Activated CD8-positive, alpha-beta memory T cell treated with anti-CD3 and anti-CD28 coated beads for 24 hours (primary cell): ENCODE results near the gene MCTP2.
"Not testable (repeated sequence)": the region's sequence is repeated elsewhere in the genome, so short reads cannot be mapped to it uniquely, and the experiment has no call there.

Experiments
- DNase-seq: peaks from one replicate; pipeline ENCODE4 v3.0.0-alpha.2; 2020

MCTP2 gene

DNA sequence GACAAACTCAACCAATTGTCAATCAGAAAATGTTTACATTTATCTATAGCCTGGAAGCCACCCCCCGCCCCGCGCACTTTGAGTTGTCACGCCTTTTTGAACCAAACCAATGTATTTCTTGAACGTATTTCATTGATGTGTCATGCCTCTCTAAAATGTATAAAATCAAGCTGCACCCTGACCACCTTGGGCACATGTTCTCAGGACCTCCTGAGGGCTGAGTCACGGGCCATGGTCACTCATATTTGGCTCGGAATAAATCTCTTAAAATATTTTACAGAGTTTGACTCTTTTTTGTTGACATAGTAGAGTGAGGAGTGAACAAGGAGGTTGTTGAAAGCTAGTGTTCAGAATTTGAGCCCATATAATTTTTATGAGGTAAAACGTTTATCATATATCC lies 6.5 kb downstream of the MCTP2 start:
- no peak for DNase-seq

- DNase-seq = no peak
Observed at GRCh38 chr15:94238539-94239118, 7.3 kb downstream of the MCTP2 start.

- DNase-seq = no peak
Observed at GRCh38 chr15:94239474-94239873, 8.1 kb downstream of the MCTP2 start.

- DNase-seq = no peak
Observed at GRCh38 chr15:94240480-94240879, 9.1 kb downstream of the MCTP2 start.

DNA sequence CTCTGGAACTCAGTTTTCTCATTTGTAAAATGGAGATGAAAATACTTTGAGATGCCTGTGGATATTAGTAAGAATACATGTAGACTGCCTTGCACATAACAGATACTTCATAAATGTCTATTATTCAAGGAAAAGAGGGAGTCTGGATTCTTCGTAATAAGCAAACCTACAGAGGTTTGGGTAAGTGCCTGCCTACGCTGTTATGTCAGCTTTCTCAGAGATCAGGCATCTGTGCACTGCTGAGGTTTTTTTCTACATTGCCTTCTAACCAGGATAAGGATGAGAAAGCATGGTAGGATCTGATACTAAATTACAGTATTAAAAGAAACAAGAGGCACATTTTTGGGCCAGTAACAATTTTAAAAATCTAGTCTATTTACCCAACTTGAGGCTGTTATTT lies 10.9 kb downstream of the MCTP2 start:
- no peak for DNase-seq

- not testable (repeated sequence) for DNase-seq
Observed at GRCh38 chr15:94243003-94243402, 11.6 kb downstream of the MCTP2 start.

GRCh38 chr15:94243418-94243817 lies 12.1 kb downstream of the MCTP2 start:
- DNase-seq = no peak

- DNase-seq = no peak
Observed at GRCh38 chr15:94246016-94246415, 14.7 kb downstream of the MCTP2 start.

DNA sequence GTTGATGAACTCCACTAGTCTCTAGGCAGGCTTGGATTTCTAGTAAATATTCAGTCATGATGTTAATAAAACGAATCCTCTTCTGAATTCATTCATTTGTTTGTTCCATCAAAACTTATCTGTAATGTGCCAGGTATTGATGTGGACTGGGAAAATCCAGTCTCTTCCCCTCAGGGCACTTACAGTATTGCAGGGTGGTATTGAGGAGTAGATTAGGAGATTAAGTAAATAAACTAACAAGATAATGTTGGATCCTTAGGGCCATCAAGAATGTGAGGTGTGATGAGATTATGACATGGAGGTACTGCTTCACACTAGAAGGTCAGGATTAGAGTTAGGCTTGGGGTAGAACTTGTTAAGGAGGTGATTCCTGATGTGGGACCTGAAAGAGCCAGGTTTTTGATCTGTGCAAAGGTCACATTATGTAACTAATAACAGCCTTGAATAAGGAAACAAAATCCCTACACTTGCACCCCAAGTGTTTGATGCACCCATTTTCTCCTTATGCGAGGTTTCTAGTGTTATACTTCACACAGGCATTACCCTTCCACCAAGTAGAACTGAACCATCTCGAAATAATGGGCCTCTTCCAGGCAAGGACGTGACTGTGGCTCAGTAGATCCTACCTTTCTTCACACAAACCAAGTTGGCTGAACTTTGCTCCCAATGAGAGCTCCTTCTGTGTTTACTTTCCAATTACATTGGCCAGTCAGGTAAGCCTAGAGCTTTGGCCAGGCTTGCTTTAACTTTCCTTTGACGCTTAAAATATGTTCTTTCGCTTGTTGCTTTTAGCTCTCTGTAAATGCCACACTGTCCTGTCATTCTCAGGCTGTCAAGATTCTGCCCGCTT lies 16.7 kb downstream of the MCTP2 start:
- DNase-seq = no peak

- no peak for DNase-seq
Observed at GRCh38 chr15:94250801-94251200, 19.4 kb downstream of the MCTP2 start.

DNA sequence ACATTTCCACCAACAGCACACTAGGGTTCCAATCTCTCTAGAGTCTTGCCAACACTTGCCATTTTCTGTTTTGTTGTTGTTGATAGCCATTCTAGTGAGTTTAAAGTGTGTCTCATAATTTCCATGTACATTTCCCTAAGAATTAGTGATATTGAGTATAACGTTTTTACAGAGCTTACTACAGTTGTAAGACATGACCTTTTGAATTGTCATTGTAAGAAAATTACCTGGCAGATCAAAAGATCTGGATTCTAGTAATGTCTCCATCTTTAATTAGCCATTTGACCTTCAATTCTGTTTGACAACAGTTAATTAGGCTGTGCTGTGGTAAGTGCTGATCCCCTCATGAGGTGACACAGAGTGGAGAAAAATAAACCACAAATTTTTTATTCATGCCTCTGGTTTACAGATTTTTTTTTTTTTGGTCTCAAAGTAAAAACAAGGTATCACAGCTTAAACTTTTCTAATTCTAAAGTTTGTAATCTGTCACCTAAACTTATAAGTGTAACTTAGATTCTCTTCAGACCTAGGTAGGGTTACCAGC lies 20.9 kb downstream of the MCTP2 start:
- DNase-seq = no peak

GRCh38 chr15:94252906-94253491 lies 21.6 kb downstream of the MCTP2 start:
- DNase-seq = no peak

DNA sequence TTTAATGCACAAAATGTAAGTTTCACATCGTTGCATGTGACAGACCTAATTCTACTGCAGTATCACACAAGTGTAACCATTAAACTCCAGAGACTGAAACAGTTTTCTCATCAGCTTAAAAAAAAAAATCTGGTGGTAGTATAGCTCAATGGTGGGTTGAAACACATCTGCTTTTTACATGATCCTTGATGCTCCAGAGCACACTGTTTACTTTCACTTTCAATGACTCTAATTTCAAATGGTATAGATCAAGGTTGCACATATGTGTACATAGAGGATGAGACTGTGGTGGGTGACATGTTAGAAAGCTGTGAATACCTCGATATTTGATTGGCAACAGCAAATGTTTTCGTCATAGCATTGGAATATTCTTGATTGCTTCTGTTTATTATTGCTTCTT lies 22.4 kb downstream of the MCTP2 start:
- no peak for DNase-seq

- no peak for DNase-seq
Observed at GRCh38 chr15:94255540-94255939, 24.2 kb downstream of the MCTP2 start.

DNA sequence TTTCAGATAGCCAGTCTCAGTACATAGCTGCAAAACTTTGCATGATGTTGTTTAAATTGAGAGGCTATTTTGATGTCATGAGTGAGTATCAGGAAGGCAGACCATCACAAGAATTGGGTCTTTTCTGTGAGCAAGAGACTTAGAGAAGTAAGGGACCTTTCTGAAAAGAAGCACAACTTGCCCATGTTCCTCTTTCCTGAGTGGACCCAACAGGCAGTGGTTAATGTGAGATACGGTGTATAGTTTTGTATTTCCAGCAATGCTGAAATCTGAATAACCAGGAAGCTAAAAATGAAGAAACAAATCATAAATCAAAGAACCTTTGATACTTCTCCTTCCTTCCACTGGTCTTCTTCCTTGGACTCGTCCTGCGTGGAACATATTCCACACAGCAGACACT lies 25.1 kb downstream of the MCTP2 start:
- no peak for DNase-seq

- not testable (repeated sequence) for DNase-seq
Observed at GRCh38 chr15:94257776-94258175, 26.4 kb downstream of the MCTP2 start.

DNA sequence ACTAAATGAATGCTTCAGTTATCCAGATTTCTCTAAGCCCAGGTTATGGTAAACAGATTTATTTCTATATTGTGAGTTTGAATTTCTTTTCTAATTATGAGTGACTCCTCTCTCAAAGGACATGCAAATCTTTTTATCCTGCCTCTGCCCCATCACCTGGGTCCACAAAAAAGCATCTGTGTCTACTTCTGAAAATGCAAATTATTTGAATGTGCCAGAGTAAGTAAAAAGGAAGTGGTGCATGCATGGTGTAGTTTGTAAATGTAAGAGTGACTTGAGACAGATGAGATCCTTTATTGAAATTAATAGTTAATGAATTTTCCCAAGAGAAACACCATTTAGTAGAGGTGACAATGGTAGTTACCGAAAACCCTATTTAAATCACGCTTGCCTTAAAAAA lies 26.9 kb downstream of the MCTP2 start:
- DNase-seq = no peak

- no peak for DNase-seq
Observed at GRCh38 chr15:94259121-94259751, 27.9 kb downstream of the MCTP2 start.

- DNase-seq = no peak
Observed at GRCh38 chr15:94259863-94260262, 28.5 kb downstream of the MCTP2 start.

DNA sequence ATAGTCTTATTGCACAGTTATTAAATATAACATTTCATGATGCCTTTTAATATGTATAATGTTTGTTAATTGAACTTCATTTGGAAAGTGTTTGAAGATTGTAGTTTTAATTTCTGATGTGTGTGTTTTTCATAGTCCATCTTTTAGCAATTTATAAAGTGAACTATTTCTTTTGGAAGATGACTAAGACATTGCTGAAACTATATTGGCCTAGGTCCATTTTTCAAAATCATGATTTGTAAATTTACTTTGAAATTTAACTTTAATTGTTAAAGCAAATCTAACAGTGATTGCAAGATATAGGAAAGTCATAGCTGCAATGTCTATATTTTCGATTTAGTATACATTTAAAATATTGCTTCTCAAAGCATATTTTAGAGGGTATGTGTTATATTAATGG lies 30.8 kb downstream of the MCTP2 start:
- no peak for DNase-seq

GRCh38 chr15:94263341-94264273 lies 32.2 kb downstream of the MCTP2 start:
- DNase-seq = no peak

DNA sequence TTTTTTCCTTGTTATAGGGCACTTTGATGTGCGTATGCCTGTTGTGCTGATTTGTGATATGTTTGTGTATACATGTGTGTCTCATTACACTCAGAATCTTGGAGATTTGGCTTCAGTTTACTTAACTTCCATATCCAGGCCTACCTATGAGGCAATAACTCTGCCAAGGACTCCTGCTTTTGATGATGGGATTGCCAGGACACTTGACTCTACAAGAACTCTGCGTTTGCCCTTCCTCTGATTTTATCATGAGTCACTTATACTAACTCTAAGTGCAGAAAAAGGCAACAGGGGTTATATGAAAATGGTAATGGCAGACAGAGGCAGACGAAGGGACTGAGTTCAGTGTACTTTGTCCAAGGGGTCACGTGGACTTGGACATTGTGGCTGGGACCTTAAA lies 33.6 kb downstream of the MCTP2 start:
- no peak for DNase-seq
